HG03045 (cell line): ENCODE measurements around the gene ARMC12.
"Not testable (repeated sequence)": the region's sequence is repeated elsewhere in the genome, so short reads cannot be mapped to it uniquely, and the experiment has no call there.

Source experiments
- ATAC-seq: cut with Tn5 transposase; IDR thresholded peaks from one replicate; pipeline ENCODE4 v1.9.1; 2021; ENCODE audit warnings: mild to moderate bottlenecking, moderate library complexity; ENCODE audit not compliant: unreplicated experiment

The ARMC12 gene

DNA sequence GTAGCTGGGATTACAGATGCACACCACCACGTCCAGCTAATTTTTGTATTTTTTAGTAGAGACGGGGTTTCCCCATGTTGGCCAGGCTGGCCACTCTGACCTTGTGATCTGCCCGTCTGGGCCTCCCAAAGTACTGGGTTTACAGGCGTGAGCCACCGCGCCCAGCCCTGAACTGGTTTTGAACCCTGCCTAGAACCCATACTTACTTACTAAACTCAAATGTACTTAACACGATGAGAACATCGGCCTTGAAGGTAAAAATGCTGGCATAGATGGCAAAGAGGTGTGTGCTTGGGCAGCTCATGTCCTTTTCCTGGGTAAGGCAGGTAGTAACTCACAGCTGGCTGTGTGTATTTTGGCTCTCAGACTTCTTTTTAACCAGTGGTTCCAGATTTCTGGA is 3.2 kb upstream of the ARMC12 start:
- no peak for ATAC-seq

DNA sequence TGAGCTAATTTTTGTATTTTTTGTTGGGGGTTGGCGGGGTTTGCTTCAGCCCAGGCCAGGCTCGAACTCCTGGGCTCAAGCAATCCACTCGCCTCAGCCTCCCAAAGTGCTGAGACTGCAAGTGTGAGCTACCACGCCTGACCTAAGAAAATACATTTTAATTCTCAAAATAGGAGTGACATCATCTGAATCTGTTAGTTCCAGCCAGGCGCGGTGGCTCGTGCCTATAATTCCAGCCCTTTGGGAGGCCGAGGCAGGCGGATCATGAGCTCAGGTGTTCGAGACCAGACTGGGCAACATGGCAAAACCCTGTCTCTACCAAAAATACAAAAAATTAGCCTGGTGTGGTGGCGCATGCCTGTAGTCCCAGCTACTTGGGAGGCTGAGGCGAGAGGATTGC is 2.5 kb upstream of the ARMC12 start:
- ATAC-seq: not testable (repeated sequence)

DNA sequence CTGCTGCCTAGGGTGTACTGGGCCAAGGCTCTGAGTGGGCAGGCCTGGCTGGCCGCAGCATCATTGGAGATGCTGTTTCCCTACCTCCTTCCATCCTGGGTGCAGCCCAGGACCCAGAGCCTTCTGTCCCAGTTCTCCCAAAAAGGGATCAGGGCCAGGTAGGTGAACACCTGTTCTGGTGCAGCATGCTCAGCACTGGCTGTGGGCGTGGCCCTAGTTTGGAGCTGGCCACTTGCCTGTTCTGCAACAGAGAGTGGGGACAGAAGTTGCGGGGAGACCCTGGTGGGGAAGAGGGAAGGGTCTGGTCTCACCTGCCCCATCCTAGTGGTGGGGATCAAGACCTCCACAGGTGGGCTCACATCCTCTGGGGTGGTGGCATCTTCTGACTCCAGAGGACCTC is 1.4 kb upstream of the ARMC12 start:
- ATAC-seq: no peak

DNA sequence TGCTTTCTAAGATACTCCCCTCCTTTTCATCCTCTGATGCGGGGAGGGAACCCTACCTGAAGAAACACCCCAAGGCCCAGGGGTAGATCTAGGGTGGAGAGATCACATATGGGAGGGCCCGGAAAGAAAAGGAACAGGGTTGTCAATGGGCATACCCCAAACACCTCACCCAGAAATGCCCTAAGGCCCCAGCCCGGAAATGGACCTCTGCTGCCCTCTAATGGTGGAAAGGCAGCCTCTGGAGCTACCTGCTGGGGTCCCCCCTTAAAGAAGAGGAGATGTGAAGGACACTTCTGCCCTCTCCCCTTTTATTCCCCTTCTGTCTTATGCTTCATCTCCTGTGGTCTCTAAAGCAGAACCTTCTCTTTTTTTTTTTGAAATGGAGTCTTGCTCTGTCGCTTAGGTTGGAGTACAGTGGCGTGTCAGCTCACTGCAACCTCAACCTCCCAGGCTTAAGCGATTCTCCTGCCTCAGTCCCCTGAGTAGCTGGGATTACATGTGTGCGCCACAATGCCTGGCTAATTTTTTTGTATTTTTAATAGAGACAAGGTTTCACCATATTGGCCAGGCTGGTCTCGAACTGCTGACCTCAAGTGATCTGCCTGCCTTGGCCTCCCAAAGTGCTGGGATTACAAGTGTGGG is 458 bp upstream of the ARMC12 start:
- ATAC-seq: no peak

DNA sequence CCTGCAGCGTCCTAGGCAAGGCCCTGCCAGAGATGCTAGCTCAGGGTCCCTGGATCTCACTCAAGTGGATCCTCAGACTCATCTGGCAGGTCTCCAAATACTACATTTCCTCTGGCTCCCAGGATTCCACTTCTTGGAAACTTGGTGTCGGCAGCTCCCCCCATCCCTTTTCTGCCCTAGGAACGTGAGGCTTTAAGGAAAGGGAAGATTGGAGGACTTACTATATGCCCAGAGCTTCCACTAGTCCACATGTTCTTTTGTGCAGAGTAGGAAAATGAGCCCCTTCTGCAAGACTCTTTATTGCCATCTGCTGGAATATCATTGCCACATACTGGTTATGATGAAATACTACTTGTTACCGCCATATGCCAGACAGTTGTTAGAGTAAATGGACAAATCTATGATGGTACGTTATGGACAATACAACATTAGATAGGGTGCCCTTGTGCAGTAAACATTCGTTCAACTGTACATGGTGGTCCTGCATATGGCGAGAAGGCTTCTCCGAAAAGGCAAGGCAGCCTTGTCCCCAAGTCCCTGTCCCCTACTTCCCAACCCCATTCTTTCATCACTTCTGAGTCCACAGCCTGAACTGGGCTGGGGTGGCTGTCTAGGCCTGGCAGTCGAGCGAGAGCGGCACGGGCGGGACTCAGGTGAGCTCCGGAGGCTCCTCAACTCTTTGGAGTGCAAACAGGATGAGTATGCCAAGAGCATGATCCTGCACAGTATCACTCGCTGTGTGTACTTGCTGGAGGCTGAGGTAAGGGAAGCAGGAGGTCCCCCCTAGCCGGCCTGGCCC is 780 bp downstream of the ARMC12 start:
- no peak for ATAC-seq

- no peak for ATAC-seq
These were observed 3.1 kb downstream of the ARMC12 start for GRCh38 chr6:35739645-35740524.

- no peak for ATAC-seq
These were observed 6.0 kb downstream of the ARMC12 start for GRCh38 chr6:35742842-35743241.

DNA sequence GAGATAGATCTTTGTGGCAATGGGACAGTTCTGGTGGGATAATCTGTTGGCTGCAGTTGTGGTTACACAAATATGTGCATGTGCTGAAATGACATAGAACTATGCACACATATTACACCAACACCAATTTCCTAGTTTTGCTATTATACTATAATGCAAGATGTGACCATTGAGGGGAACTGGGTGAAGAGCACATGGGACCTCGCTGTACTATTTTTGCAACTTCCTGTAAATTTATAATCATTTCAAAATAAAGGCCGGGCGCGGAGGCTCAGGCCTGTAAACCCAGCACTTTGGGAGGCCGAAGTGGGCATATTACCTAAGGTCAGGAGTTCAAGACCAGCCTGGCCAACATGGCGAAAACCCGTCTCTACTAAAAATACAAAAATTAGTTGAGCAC is 8.7 kb downstream of the ARMC12 start:
- ATAC-seq: no peak

- no peak for ATAC-seq
These were observed 9.7 kb downstream of the ARMC12 start for GRCh38 chr6:35746516-35746915.

DNA sequence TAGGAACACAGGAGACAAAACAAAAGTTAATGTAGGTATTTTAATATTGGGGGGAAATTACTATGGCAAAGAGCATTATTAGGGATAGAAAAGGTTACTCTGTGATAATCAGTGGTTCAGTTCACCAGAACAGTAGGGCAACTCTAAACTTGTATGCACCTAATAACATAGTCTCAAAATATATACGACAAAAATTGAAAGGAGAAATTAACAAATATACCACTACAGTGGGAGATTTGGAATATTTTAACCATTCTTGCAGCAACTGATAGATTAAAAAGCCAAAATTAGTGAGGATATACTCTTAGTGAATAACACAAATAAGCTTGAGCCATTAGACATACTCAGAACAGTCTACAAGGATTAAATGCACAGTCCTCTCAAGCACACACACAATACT is 11.0 kb downstream of the ARMC12 start:
- ATAC-seq: no peak

DNA sequence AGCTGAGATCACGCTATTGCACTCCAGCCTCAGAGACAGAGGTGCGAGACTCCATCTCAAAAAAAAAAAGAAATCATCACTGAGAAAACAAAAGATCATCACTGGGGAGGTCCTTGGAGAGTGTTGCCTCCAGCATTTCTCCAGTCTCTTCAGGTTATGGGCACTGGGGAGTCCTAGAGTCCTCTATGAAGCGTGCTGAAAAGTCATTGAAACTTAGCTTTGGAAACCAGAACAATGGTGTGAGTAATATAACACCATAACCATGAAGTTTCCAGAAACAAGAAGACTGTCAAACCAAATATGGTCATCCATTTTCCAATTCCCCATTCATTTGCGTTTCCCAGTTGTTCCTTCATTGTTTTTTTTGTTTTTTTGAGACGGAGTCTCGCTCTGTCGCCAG is 13.7 kb downstream of the ARMC12 start:
- ATAC-seq: no peak

- no peak for ATAC-seq
These were observed 14.8 kb downstream of the ARMC12 start for GRCh38 chr6:35751594-35751993.

- no peak for ATAC-seq
These were observed 15.5 kb downstream of the ARMC12 start for GRCh38 chr6:35752330-35752729.

- ATAC-seq: no peak
These were observed 17.8 kb downstream of the ARMC12 start for GRCh38 chr6:35754452-35755277.

DNA sequence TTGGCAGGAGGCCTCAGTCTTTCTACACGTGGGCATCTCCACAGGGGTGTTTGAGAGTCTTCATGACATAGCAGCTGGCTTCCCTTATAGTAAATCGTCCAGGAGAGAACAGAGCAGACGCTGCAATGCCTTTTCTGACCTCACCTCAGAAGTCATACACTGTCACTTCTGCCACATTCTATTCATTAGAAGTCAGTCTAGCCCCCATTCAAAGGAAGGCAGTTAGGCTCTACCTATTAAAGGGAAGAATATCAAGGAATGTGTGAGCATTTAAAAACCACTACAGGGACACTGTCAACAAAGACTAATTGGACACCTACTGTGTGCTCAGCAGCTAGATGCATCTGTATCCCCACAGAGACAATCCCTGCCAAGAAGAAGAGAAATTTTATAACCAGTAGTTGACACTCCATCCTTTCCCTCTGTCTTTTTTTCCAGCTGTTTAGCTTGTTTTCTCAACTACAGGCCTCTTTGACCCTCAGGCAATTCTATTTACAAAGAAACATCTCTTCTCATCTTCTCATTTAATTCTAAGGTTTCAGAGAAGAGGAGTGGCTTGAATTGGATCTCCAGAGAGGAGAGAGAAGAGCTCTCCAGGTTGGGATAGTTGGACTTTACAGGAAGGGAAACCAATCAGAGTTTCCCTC is 18.6 kb downstream of the ARMC12 start:
- ATAC-seq: no peak

GRCh38 chr6:35757456-35758123 is 20.8 kb downstream of the ARMC12 start:
- ATAC-seq: no peak

GRCh38 chr6:35759426-35759825 is 22.6 kb downstream of the ARMC12 start:
- no peak for ATAC-seq

GRCh38 chr6:35765739-35766138 is 28.9 kb downstream of the ARMC12 start:
- no peak for ATAC-seq

DNA sequence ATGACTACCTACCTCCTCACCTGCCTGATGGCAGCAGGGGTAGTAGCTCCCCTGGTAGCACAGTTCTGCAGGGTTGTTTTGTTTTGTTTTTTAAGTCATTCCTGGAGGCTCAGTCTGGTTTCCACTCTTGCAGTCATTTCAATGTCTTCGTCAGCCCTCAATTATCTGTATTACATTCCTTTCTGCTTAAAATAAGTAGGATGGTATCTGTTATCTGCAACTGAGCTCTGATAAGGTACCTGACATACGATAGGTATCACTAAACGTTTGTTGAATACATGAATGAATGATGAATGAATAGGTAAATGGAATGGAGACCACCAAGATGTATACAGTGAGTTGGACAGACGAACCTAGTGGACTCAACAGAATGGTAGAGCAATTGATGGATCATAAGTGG is 32.4 kb downstream of the ARMC12 start:
- ATAC-seq: no peak

GRCh38 chr6:35771343-35771627 is 34.5 kb downstream of the ARMC12 start:
- ATAC-seq: no peak
